ENCODE measurements around the gene LBP. TPM values are rescaled to one million over a fixed set of nuclear protein-coding genes. Genes with fewer than 3 reads are reported as not detected.

Gene LBP
- total RNA-seq, 1 experiment from 2014 or later: 0.15 TPM

DNA sequence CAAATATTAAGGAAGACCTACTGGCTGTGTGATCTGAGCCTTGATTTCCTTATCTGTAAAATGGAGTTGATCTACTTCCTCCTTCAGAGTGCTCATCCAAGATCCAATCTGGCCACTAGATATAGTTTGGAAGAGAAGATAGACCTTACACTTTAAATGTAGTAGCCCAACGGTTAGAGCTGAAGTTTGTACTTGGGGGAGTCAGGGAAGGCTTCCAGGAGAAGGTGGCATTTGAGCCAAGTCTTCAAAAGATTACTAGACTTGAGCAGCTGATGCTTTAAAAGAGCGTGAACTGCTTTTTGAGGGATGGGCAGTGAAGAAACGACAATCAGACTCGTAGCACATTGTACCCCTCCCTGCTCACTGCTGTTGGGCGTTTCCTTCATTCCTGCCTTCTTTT, 3.6 kb downstream of the LBP start:
- DNase-seq (ENCODE audit: low read depth, low spot score): no peak
- ChIA-PET POLR2A (no interaction called here), CTCF (no interaction called here)
- H3K27me3 ChIP-seq (ENCODE audit: control insufficient read depth, insufficient read depth, low read length): no peaks in the 10 kb centered on the region
- no peaks in the 10 kb centered on the region for H3K36me3 ChIP-seq (ENCODE audit: control insufficient read depth, insufficient read depth, low read length)
- H3K4me1 ChIP-seq (ENCODE audit: control insufficient read depth, insufficient read depth, low read length): no peaks in the 10 kb centered on the region
- H3K4me3 ChIP-seq (ENCODE audit: low read depth in 2 of 2, low read length in 2 of 2): no peak overlapping the region
- H3K9me3 ChIP-seq (ENCODE audit: control insufficient read depth, insufficient read depth, low read depth, low read length): no peaks in the 10 kb centered on the region
- no TSS peak for BruUV-seq (replicated peaks)
- intact Hi-C loops (cut with micrococcal nuclease; ENCODE audit: unreplicated experiment): no loop called here
- ATAC-seq: no peak
- in situ Hi-C loops (cut with HindIII; ENCODE audit: low pct_unique_long_range_greater_than_20kb, low sequenced_read_pairs): no loop called here
- H3K27ac ChIP-seq (ENCODE audit: low read length): no peak overlapping the region
- no peak for TF ChIP-seq TCF7L2 (IDR thresholded peaks at IDR 0.05; ENCODE audit: low read depth, low read length)
- TF ChIP-seq POLR2AphosphoS5 (IDR thresholded peaks at IDR 0.05; ENCODE audit: low read depth, low read length): no peak
- TF ChIP-seq, protein P1, sequence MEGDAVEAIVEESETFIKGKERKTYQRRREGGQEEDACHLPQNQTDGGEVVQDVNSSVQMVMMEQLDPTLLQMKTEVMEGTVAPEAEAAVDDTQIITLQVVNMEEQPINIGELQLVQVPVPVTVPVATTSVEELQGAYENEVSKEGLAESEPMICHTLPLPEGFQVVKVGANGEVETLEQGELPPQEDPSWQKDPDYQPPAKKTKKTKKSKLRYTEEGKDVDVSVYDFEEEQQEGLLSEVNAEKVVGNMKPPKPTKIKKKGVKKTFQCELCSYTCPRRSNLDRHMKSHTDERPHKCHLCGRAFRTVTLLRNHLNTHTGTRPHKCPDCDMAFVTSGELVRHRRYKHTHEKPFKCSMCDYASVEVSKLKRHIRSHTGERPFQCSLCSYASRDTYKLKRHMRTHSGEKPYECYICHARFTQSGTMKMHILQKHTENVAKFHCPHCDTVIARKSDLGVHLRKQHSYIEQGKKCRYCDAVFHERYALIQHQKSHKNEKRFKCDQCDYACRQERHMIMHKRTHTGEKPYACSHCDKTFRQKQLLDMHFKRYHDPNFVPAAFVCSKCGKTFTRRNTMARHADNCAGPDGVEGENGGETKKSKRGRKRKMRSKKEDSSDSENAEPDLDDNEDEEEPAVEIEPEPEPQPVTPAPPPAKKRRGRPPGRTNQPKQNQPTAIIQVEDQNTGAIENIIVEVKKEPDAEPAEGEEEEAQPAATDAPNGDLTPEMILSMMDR (IDR thresholded peaks at IDR 0.05): no peak
- TF ChIP-seq, protein P2, sequence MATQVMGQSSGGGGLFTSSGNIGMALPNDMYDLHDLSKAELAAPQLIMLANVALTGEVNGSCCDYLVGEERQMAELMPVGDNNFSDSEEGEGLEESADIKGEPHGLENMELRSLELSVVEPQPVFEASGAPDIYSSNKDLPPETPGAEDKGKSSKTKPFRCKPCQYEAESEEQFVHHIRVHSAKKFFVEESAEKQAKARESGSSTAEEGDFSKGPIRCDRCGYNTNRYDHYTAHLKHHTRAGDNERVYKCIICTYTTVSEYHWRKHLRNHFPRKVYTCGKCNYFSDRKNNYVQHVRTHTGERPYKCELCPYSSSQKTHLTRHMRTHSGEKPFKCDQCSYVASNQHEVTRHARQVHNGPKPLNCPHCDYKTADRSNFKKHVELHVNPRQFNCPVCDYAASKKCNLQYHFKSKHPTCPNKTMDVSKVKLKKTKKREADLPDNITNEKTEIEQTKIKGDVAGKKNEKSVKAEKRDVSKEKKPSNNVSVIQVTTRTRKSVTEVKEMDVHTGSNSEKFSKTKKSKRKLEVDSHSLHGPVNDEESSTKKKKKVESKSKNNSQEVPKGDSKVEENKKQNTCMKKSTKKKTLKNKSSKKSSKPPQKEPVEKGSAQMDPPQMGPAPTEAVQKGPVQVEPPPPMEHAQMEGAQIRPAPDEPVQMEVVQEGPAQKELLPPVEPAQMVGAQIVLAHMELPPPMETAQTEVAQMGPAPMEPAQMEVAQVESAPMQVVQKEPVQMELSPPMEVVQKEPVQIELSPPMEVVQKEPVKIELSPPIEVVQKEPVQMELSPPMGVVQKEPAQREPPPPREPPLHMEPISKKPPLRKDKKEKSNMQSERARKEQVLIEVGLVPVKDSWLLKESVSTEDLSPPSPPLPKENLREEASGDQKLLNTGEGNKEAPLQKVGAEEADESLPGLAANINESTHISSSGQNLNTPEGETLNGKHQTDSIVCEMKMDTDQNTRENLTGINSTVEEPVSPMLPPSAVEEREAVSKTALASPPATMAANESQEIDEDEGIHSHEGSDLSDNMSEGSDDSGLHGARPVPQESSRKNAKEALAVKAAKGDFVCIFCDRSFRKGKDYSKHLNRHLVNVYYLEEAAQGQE (IDR thresholded peaks at IDR 0.05; ENCODE audit: insufficient read depth in 1 of 2, low read depth in 2 of 2, low read length in 1 of 2): no peak
- TF ChIP-seq SIN3A (IDR thresholded peaks at IDR 0.05; ENCODE audit: borderline replicate concordance, insufficient read depth, low read depth, low read length): no peak

DNA sequence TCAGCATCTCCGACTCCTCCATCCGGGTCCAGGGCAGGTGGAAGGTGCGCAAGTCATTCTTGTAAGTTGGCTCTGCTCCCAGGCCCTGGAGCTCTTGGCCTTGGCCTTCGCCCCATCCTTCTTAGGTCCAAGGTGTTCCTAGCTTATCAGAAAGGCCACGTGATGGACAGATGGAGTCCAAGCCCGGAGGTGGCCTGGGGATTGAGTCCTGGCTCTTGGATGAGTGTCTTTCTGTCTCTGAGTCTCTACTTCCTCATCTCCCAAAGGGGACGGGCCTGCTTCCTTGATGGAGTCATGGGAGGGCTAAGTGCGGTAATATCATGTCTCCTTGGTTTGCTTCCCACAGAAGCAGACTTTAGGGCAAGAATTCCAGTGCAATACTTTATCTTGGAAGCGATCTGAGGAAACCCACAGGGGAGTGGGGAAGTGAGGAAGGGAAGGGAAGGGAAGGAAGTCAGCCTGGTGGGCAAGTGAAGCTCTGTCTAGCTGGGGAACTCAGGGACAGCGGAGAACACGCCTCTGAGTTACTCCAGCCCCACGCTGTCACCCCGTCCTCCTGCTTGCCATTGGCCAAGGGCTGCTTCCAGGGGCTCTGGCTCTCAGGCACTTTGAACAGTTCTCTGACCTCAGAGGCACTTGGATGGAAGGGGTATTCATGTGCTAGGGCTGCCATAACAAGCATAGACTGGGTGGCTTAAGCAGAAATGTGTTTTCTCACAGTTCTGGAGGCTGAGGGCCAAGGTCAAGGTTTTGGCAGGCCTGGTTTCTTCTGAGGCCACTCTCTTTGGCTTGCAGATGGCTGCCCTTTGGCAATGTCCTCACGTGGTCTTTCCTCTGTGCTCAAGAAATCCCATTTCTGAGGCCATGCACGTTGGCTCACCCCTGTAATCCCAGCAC, 4.8 kb downstream of the LBP start:
- H3K4me1 ChIP-seq (ENCODE audit: control insufficient read depth, insufficient read depth, low read length): no peaks in the 10 kb centered on the region
- H3K4me3 ChIP-seq (ENCODE audit: low read depth in 2 of 2, low read length in 2 of 2): no peak overlapping the region
- CTCF ChIA-PET: no interaction called here
- DNase-seq (ENCODE audit: low read depth, low spot score): no peak
- POLR2A ChIA-PET: no interaction called here
- no peak for ATAC-seq
- in situ Hi-C loops (cut with HindIII; ENCODE audit: low pct_unique_long_range_greater_than_20kb, low sequenced_read_pairs): no loop called here
- H3K9me3 ChIP-seq (ENCODE audit: control insufficient read depth, insufficient read depth, low read depth, low read length): no peaks in the 10 kb centered on the region
- intact Hi-C loops (cut with micrococcal nuclease; ENCODE audit: unreplicated experiment): no loop called here
- H3K36me3 ChIP-seq (ENCODE audit: control insufficient read depth, insufficient read depth, low read length): no peaks in the 10 kb centered on the region
- TF ChIP-seq, protein P2 (IDR thresholded peaks at IDR 0.05; ENCODE audit: insufficient read depth in 1 of 2, low read depth in 2 of 2, low read length in 1 of 2): no peak
- TF ChIP-seq, protein P1 (IDR thresholded peaks at IDR 0.05): no peak
- TF ChIP-seq SIN3A (IDR thresholded peaks at IDR 0.05; ENCODE audit: borderline replicate concordance, insufficient read depth, low read depth, low read length) (no peak), TCF7L2 (IDR thresholded peaks at IDR 0.05; ENCODE audit: low read depth, low read length) (no peak), POLR2AphosphoS5 (IDR thresholded peaks at IDR 0.05; ENCODE audit: low read depth, low read length) (no peak)
- no peaks in the 10 kb centered on the region for H3K27me3 ChIP-seq (ENCODE audit: control insufficient read depth, insufficient read depth, low read length)
- no peak overlapping the region for H3K27ac ChIP-seq (ENCODE audit: low read length)
- BruUV-seq (replicated peaks): no TSS peak
